MM.1S (cell line): ENCODE measurements around the gene MT1M.

Experiments used
- EZH2 ChIP-seq: fragments of 300-600 bp; sonication (generic); optimal IDR thresholded peaks from 2 replicates; pipeline ENCODE3; 2017; ENCODE audit warnings: low read depth, mild to moderate bottlenecking, antibody characterized with exemption, low read length, mixed read lengths
- TF ChIP-seq, protein P1 (sequence below): fragments of 300-600 bp; sonication (generic); IDR thresholded peaks from 2 replicates; pipeline ENCODE4 v1.5.1; 2016; ENCODE audit warnings: antibody characterized with exemption, low read length, mixed read lengths

DNA sequence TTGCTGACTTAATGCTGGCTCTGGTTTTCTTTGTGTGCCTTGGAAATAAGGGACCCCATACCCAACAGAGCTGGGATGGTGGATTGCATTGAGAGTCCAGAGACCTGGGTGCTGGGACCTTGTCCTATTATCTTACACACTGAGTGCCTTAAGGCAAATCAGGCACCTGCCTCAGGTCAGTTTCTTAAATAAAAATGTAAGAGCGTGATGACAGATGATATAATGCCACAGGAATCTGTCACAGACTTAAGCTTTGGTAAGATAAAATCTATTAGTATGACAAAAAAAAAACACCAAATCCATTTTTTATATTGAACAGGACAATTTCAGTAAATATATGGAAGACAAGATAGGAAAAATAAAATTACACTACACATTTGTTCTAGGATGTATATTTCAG lies 7.6 kb downstream of the MT1M start:
- TF ChIP-seq, protein P1, sequence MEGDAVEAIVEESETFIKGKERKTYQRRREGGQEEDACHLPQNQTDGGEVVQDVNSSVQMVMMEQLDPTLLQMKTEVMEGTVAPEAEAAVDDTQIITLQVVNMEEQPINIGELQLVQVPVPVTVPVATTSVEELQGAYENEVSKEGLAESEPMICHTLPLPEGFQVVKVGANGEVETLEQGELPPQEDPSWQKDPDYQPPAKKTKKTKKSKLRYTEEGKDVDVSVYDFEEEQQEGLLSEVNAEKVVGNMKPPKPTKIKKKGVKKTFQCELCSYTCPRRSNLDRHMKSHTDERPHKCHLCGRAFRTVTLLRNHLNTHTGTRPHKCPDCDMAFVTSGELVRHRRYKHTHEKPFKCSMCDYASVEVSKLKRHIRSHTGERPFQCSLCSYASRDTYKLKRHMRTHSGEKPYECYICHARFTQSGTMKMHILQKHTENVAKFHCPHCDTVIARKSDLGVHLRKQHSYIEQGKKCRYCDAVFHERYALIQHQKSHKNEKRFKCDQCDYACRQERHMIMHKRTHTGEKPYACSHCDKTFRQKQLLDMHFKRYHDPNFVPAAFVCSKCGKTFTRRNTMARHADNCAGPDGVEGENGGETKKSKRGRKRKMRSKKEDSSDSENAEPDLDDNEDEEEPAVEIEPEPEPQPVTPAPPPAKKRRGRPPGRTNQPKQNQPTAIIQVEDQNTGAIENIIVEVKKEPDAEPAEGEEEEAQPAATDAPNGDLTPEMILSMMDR: no peak
- TF ChIP-seq EZH2: no peak
